NCI-H526 treated with DMSO at 0.1 percent for 48 hours (cell line): ENCODE measurements around the gene MEIS1.
"Not testable (repeated sequence)": the region's sequence is repeated elsewhere in the genome, so short reads cannot be mapped to it uniquely, and the experiment has no call there.

Source experiments
- DNase-seq: peaks from one replicate; lab custom pipeline; 2025; lab: John Stamatoyannopoulos, UW

The MEIS1 gene

DNA sequence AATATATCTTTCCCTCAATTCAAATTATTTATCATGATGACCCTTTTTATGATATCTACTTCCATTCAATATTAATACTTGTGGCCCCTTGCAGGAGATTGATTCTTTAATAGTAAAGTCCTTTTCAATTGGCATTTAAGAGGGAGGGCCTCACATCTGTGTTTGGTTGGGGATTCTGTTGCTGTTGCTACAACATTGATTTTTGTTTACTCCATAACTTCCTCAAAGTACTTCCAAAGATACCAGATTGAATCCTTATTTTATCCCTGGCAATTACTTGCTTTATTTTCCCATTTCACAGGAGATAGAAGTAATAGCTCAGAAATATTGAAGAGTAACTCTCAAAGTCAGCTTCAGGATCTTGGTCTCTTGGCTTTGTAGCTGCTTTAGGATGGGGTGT is 32.8 kb downstream of the MEIS1 start:
- no peak for DNase-seq

DNA sequence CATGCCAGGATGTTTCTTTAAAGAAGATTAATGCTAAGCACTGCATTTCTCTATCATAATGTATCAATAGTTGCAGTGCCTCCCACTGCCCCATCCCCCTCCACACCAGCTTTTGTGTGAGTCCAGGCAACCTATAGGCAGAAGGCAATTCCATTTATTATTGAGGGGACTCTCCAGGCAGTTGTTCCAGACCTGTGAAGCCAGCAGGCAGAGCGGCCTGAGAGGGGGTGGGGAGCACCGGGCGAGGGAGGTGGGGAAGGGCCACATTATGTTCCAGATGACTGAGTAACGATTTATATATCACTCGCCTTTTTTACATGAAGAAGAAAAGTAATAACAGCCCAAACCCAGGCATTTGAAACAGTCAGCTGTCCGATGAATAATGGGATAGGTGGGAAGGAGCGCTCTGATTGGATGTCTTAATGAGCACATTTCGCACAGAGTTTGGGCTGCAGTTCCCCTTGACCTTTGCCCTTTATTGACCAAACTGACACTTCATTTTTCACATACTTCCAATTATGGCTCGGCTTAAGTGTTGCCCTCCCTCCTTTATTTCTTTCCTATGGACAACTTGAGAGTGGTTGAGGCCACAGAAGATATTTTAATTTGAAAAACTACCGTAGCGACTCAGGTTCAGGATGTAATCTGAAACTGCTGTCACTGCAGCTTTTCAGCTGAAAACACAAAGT is 34.4 kb downstream of the MEIS1 start:
- DNase-seq: no peak

DNA sequence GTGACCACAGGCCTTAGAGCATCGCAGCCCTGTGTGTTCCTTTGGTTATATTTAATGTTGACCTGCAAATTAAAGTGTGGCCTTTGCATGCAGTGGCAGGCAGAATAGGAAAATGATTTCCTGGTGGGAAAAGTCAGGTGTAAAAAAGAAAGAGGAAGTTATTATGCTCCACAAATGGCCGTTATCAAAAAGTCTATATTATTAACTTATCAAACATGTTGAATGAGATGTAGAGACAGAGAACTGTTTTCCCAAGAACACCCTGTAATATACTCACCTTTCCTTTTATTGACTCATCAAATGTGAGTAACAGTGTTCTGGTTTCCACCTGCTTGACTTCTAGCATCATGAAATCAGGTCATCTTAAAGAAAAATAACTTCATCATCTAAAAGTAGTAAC is 35.3 kb downstream of the MEIS1 start:
- DNase-seq: no peak

DNA sequence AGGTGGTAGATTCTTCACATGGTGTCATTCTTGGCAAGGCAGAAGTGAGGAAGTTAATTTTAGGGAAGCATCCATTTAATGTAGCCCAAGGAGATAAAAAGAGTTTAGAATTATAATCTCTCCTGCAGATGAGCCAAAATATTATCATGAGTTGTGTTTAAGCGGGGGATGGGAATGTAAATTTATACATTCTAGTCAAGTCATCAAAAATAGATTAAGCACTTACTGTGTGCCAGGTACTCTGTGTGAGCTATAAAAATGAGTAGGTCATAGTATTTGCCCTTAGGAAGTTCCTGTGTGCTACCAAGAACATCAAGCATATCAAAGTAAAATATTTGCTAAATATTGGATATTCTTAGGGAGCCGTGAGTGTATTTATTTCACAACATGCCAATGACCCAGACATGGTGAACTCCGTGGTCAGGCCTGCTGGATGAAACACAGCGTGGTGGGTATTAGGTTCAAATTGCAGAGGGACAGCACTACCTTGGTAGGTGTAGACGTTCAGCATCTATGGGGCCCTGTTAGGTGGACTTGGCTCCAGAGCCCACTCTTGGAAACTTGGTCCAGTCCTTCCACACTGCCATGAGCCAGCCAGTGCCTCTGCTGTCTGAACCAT is 37.4 kb downstream of the MEIS1 start:
- DNase-seq: no peak

DNA sequence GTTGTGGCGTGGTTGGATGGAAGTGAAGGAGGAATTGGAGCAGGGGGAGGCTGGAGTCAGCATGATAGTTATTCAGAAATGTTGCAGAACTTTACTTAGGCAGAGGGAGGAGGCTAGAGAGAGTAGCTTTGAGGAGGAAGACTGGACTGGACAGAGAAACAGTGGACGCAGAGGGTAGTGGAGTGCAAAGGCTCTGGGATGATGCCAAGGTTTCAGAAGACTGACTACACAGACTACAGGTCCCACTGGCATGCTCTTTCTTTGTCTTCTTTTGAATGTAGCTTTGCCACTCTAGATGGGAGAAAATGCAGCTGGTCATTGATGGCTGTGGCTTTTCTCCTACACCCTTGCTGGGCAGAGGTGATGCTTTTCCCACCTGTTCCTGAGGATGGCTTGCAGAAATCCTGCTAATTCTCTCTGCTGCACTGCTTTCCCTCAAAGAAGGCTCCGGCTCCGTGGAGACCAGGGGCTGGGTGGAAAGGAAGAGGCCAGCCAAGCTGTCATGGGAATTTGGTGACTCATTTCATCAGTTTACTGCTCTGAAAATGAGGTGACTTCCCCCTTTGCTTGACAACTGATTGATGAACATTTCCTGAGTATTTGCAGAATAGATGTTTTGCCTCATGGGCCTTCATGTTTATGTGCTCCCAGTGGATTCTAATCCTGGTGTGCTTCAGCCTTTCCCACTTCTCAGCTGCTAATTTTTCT is 42.4 kb downstream of the MEIS1 start:
- no peak for DNase-seq

DNA sequence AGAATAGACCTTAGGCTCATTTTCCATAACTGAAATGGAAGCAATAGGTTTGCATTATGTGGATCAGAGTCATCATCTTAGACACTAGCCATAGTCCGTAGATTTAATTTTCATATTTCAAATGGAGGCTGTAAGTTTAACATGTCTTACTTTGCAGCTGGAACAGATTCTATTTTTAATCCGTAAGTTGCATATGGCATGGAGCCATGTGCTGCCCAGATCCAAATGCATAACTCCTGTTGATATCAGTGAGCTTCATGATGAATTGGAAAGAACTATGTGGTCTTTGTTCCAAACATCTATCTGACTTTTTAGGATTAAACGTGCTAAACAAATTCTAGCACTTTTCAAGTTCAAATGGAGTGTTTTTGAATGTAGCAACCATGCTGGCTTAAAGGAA is 43.4 kb downstream of the MEIS1 start:
- no peak for DNase-seq

DNA sequence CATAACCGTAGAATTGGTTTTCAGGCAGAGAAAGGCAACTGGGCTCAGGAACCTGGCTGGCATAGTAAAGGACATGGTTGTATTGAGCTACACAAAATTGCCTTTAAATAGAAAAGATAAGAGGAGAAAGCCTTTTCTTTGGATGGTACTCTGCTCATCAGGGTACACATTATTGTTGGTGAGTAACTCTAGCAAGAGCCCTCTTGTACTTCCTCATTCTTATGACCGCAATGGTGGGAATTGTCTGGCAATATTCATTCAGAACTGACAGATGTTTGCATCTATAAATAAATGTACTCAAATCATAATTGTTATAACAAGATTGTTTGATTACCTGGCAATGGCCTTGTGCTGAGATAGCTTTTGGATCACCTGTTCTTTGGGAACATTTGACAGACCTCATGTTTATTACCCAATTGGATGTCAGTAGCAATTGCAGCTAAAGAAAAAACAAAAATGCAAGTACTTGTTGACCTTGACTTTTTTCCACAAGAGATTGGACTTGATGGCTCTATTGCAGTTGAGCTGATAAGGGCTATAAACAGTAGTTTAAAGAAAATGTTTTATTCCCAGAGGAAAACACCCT is 43.9 kb downstream of the MEIS1 start:
- peak; percentile 15 for DNase-seq

DNA sequence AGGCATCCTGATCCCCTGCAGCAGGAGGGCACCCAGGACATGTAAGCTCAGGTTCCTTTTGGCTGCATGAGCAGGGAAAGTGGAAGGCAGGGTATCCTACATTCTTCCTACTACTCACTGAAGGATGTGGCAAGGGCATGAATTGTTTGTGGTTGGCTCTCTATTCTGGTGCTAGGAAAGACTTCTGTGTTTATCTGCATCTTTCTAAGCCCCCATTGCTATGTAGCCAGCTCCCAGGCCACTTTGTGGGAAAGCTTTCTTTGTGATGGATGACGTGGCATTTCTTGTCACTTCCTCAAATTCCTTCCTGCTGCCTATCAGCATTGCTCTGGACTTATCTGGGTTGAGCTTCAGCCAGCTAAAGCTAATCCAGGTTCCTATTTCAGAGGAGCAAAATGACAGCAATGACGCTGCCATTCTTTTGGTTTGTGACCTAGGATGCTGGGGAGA is 46.2 kb downstream of the MEIS1 start:
- DNase-seq: no peak

DNA sequence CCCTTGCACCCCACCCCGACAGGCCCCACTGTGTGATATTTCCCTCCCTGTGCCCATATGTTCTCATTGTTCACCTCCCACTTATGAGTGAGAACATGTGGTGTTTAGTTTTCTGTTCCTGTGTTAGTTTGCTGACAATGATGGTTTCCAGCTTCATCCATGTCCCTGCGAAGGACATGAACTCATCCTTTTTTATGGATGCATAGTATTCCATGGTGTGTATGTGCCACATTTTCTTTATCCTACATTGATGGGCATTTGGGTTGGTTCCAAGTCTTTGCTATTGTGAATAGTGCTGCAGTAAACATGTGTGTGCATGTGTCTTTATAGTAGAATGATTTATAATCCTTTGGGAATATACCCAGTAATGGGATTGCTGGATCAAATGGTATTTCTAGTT is 50.3 kb downstream of the MEIS1 start:
- DNase-seq: not testable (repeated sequence)

DNA sequence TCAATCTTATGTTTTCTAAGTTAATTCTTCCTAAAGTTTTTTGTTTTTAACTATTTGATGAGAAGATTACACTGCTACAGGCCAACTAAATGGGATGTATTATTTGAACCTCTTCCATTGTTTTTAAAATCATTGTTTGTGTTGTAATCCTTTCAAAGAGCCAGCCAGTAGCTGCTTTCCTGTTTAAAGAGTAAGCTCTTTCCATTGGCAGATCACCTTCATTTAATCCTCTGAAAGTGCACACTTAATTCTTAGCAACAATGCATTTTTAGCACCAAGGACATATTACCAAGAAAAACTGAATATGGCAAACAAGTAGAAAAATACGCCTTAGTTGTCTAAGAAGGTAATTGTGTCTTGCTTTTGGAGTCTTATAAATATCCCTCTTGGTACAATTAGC is 54.0 kb downstream of the MEIS1 start:
- no peak for DNase-seq

DNA sequence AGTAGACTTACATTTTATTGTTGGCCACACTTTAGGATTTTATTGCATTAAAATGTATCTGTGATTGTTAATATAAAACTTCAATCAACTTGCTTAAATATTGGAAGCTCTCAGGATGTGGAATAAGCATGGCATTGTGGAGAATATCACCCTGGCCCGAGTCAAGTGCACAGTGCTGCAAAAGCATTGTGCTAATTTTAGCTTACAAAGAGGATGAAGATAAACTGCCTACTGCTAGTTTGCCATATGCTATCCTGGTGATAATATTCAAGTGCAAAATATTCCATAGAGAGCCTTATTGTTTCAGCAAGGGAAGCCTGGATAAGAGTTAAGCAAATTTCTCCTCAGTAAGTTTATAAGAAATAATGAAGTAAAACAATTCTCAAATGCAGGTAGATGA is 54.5 kb downstream of the MEIS1 start:
- no peak for DNase-seq

DNA sequence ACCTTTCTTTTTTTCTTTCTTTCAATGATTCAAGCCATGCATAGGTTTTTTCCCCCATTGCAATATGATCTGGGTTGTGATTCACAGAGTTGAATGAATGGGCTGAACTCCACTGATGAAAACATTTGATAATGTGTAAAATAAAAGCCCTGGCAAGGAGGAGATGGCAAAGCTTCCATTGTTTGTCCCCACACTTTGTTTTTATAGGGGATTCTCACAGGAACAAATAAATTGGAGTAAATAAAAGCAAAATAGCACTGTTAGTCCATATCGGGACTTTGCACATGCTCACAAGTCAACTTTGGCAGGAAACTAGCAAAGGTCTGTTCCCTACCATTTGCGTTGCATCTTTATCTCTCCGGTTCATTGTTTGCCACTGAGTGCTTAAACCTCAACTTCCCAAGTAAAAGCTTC is 55.7 kb downstream of the MEIS1 start:
- no peak for DNase-seq

DNA sequence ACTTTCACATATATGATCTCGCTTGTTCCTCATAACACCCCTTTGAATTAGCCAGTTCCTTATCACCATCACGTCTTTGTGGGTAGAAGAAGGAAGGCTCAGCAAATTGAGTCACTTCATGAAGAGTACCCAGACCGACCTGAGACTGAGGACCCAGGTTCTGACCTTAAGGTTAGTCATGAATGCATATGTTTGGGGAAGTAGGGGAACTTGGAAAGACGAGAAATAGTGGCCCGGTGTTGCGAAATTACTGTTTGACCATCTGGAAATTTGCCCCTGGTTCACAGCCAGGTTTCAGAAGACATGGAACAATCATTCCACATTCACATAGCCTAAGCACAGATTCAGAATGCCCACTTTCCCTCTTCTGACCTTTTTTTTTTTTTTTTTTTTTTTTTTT is 59.8 kb downstream of the MEIS1 start:
- no peak for DNase-seq

DNA sequence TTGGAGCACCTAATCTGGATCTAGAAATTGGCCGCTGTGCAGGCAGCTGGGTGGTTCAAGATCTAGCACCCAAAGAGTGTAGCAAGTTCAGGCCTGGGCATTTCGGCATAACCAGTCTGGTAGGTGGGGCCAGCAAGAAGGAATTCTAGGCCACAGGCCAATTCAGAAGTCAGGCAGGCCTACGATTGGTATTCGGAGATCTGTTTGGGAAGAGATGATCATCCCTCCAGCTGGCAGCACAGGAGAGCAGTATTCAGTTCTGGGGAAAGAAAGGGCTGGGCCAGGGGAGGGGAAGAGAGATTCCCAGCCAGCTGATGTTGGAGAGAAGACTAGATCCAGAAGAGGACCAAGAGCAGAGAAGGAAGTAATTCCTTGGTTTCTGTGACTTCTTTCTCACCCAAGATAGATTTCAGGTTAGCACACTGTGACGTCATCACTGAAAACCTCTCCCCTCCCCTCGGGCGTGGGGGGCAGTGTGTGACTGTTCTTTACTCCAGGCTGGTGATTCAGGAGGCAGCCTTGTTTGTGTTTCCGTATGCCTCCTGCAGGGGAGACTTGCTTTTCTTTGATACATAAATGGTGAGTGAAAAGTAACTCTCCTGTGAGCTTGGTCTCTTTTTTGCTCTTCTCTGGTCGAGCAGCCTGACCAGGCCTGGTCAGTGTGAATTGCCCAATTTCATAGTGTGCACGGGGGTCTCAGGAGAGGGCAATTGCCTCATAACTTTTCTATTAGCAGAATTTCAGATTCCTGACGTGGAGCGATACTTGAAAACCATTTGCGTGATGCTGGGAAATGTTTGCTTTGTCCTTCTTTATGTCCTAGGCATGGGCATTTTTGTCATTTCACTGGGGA is 61.1 kb downstream of the MEIS1 start:
- no peak for DNase-seq

DNA sequence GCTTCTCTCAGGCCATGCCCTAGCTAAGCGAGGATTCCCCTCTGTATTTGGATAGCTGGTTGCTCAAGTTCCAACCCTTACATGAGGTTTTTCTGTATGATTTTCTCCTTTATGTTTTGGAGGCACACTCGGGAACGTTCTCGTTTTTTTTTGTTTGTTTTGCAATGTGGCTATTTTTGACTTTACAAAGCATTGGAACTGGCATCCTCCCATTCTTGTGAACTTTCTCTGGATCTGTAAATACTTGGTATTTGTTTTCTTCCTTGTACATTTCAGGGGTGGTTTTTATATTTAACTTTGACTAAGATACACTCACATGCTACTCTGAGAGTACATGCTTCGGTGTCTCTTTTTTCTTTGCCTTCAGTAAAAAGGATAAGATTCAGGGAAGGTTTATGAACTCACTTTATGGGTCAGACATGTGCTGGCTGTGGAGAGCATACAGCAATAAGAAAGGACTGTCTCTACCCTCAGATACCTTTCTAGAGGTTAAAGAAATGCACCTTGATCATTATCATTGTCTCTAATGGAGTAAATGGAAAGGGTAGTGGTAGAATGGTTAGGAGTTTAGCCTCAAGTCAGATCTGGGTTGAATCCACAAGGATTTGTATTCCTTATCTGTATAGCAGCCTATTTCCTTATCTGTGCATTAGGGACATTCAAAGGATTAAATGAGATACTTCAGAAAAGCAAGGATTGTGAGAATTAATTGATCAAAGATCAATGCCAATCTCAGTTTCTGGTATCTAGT is 61.9 kb downstream of the MEIS1 start:
- DNase-seq: no peak

DNA sequence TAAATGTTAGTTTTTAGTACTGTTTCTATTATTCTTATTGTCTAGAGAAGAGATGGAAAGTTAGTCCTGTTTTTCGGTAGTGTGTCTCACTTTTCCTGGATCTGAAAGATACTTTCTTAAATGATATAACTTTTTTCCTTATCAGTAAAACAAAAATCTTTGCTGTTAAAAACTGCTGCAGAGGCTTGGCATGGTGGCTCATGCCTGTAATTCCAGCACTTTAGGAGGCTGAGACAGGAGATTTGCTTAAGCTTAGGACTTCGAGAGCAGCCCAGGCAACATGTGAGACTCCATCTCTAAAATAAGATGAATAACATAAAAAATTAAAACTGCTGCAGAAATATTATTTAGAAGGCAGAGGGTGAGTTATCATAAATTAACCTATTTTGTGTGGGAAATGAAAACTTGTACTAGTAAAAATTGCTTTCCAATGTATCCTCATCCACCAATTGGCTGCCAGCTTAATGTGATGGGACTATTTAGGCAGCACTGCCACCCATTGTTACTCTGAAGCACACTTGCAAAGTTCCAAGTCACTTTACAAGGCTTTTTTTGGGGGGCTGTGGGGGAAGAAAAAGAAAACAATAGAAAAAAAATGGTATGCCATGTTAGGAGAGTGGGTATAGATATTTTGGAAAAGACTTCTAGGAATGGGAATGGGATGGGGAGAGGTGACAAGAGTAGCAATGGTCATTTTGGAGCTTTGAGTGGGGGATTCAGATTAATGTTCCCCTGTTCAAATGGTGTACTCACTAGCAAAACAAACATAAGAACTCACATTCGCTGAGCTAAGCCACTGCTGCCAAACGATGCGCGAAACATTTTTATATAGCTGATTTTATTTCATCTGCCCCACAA is 62.7 kb downstream of the MEIS1 start:
- DNase-seq: no peak

DNA sequence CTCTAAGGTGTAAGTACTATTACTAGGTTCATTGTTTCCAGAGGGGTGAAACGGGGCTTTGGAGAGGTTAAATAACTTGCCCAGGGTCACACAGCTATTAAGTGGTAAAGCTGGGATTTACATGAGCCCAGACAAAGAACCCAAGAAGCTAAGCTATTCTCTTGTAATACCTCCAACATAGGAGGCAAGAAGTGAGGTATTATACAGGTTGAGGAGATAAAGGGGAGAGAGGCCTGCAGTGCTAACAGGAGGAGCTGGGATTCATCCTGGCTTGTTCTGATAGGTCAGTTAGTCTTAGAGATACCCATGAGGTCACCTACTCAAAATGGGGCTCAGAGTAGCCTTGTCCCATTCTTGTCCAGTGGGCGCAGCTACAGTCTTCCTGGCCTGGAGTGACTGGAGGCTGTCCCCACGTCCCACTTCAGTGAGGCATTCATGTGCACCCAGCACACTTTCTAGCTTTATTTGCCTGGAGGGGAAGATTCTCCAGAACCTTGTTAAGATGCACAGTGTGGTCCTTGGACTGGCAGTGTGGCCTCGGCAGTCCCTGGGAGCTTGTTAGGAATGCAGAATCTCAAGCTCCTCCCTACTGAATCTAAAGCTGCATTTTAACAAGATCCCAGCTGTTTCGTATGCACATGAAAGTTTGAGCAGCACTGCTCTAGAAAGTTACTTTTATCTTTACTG is 63.5 kb downstream of the MEIS1 start:
- no peak for DNase-seq

DNA sequence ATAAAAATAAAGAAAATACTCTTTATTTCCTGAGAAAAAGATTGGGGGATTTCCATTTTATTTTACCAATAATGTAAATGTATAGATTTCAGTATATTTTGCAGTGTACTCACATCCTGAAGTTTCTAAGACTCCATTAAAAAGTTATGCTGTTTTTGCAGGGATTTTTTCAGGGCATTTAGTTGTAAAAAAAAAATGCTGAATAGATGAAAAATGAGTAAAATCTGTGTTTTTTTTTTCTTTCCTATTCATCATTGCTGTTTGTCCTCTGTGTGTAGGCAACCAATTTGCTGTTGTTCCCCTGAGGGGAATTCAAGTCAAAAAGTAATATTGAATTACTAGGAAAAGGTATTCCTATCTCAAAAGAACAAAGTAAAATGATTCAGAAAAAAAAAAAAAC is 66.3 kb downstream of the MEIS1 start:
- no peak for DNase-seq

DNA sequence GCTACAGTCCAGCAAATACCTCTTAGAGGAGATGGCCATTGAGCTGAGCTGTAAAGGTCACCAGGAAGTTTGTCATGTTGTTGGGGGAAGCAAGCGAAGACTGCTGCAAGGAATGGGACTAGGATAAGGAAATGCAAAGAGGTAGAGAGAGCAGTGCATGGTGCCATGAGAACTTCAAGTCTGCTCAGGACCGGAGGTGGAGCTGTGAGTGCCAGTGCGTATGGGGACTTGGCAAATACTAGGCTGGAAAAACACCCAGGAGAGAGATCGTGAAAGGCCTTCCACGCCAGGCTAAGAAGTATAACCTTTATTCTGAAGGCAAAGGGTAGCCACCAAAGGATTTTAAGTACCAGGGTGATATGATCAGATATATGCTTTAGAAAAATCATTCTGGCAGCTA is 71.3 kb downstream of the MEIS1 start:
- no peak for DNase-seq

DNA sequence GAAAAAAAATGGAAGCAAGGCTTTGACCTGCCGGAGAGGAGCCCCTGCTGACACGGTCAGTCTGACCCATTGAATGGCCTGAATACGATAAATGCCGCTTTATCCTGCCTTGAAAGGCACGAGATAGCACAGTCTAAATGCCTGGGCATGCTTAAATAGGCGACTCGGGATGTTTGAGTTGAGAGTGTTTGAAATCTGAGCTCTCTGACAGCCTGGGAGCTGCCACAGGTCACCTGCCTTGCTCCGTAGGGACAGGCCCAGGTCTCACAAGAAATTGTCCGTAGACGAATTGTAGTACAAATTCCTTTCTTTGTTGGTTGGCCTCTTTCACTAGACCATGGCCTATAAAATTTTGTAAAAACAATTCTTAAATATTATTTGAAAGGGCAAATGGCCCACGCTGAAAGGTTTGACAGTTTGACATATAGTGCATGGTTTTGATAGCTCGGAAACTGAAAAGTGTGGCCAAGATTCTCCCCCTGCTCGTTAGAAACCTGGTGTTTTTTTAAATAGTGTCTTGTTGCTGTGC is 72.8 kb downstream of the MEIS1 start:
- DNase-seq: no peak
